WI38 (cell line): ENCODE results near the gene PLAAT5.

Experiments used
- H3K4me3 ChIP-seq: 2 replicates; pipeline ENCODE4 v1.5.1; 2011; ENCODE audit warnings: low read depth, mild to moderate bottlenecking, control low read depth, low read length
- TF ChIP-seq, protein P1 (sequence below): IDR thresholded peaks from 2 replicates; pipeline ENCODE4 v1.5.1; 2012; ENCODE audit warnings: low read depth, mild to moderate bottlenecking, control low read depth, low read length

PLAAT5 gene

DNA sequence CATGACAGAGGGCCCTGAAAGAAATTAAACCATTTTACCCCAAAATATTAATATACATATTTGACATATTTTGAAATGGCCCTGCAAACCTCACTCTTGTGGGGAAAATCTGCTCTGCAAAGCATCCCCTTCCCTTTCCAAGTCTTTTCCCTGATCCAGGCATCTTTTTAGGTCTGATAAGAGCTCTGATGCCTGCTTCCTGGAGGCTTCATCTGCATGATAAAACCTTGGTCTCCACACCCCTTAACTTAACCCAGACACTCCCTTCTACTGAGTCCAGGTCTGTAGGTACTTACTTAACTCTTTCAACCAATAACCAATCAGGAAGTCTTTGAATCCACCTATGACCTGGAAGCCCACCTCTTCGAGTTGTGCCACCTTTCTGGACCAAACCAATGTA, 13.1 kb upstream of the PLAAT5 start:
- H3K4me3 ChIP-seq, result no peak overlapping the region
- TF ChIP-seq, protein P1, sequence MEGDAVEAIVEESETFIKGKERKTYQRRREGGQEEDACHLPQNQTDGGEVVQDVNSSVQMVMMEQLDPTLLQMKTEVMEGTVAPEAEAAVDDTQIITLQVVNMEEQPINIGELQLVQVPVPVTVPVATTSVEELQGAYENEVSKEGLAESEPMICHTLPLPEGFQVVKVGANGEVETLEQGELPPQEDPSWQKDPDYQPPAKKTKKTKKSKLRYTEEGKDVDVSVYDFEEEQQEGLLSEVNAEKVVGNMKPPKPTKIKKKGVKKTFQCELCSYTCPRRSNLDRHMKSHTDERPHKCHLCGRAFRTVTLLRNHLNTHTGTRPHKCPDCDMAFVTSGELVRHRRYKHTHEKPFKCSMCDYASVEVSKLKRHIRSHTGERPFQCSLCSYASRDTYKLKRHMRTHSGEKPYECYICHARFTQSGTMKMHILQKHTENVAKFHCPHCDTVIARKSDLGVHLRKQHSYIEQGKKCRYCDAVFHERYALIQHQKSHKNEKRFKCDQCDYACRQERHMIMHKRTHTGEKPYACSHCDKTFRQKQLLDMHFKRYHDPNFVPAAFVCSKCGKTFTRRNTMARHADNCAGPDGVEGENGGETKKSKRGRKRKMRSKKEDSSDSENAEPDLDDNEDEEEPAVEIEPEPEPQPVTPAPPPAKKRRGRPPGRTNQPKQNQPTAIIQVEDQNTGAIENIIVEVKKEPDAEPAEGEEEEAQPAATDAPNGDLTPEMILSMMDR, result no peak

DNA sequence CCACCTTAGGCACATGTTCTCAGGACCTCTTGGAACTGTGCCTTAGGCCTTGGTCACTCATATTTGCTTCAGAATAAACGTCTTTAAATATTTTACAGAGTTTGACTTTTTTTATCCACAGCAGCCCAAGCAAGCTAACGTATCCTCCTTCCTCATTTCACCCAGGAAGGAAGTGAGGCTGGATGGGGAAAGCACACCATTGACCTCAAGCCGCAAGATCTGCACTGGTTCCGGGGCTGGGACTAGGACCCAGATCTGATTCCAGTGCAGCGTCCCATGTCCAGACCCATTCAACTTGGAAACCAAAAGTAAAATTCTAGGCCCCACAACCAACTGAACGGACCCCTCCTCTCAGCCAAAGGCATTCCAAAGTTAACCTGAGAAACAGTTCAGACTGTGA, 12.5 kb upstream of the PLAAT5 start:
- TF ChIP-seq, protein P1, result no peak
- no peak overlapping the region for H3K4me3 ChIP-seq

DNA sequence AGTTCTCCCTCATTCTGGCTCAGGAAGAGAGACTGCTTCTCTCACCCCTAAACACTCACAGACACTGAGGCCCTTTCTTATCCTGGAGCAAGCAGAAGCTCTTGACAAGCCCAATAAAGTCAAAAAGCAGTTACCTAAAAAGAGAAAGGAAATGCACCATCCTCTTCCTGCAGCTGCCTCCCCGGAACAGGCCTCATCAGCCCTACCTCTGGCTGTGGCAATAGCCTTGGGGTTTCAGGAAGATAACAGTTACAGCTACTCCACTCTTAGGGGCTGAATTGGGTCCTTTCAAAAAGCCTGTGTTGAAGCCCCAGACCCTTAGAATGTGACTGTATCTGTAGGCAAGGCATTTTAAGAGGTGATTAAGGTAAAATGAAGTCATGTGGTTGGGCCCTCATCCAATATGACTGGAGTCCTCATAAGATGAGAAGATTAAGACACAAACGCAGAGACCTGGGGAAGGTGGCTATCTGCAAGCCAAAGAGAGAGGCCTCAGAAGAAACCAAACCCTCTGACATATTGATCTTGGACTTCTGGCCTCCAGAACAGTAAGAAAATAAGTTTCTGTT, 11.4 kb upstream of the PLAAT5 start:
- H3K4me3 ChIP-seq, result no peak overlapping the region
- TF ChIP-seq, protein P1, result no peak

DNA sequence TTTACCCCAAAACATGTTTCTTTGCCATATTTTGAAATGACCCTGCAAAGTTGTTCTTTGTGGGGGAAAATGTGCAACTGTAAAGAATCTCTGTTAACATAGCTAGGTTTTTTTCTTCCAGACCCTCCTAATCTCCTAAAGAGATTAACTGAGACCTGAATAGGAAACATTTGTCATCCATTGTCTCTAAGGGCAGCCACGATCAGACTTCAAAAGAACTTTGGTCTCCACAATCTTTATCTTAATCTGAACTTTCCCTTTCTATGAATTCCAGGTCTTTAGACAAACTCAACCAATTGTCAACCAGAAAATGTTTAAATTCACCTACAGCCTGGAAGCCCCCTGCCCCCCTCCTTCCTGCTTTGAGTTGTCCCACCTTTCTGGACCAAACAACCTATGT, 10.3 kb upstream of the PLAAT5 start:
- TF ChIP-seq, protein P1, result no peak
- H3K4me3 ChIP-seq, result no peak overlapping the region

DNA sequence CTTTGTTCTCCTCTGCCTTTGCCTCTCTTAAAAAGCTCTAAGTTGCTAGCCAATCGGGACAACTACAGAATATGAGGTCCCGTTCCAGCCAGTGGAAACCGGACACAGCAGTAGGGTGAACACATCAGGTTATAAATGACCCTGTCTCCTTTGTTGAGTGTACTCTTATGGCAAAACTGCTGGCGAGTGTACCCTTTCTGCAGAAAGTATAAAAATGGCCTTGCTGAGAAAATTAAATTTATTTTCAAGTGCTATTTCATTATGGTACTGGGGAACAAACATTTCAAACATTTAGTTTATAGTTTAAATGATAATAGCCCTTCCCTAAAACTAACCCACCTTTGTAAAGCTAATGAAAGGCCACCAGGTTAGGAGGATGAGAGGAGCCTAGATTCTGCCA, 8.9 kb upstream of the PLAAT5 start:
- H3K4me3 ChIP-seq, result no peak overlapping the region
- TF ChIP-seq, protein P1, result no peak

DNA sequence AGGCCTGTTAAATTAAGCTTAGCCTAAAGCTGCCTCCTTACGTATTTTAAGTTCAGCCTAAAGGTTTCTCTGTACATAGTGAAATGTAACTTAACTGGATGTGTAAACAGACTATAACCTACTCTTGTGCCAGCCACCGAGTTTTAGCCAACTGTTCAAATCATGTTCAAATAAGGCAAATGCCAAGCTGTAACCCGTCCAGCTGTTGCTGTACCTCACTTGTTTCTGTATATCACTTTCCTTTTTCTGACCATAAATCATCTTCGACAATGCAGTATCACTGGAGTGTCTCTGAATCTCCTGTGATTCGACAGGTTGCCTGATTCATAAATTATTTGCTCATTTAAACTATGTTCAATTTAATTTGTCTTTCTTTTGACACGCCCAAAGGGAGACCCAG, 4.0 kb upstream of the PLAAT5 start:
- no peak overlapping the region for H3K4me3 ChIP-seq
- TF ChIP-seq, protein P1, result no peak

DNA sequence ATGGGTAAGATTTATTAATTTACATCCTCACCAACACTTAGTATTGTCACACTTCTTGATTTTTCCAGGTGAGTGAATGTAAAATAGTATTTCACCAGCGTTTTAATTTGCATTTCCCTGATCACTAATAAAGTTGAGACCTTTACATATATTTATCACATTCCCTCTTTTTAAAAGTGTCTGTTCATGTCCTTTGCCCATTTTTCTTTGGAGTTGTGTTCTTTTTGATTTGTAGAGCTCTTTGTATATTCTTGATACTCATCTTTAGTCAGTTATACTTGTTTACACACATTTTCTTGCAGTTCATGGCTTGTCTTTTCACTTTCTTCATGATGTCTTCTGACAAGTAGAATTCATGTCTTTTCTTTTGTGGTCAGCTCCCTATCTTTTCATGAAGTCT, 2.2 kb upstream of the PLAAT5 start:
- TF ChIP-seq, protein P1, result no peak
- no peak overlapping the region for H3K4me3 ChIP-seq
